ENCODE results near the gene OSBPL5.

OSBPL5 gene

GRCh38 chr11:3050386-3051195, 114.5 kb downstream of the OSBPL5 start:
- TF ChIP-seq CTCF (IDR thresholded peaks at IDR 0.05): no peak
- TF ChIP-seq ZFX (IDR thresholded peaks at IDR 0.05; ENCODE audit: borderline replicate concordance): no peak
- H3K27ac ChIP-seq: no peak overlapping the region

GRCh38 chr11:3049430-3050243, 115.5 kb downstream of the OSBPL5 start:
- no peak for TF ChIP-seq ZFX (IDR thresholded peaks at IDR 0.05; ENCODE audit: borderline replicate concordance)
- TF ChIP-seq CTCF (IDR thresholded peaks at IDR 0.05): no peak
- no peak overlapping the region for H3K27ac ChIP-seq

GRCh38 chr11:3047637-3048036, 117.5 kb downstream of the OSBPL5 start:
- no peak for TF ChIP-seq ZFX (IDR thresholded peaks at IDR 0.05; ENCODE audit: borderline replicate concordance)
- no peak for TF ChIP-seq CTCF (IDR thresholded peaks at IDR 0.05)
- H3K27ac ChIP-seq: no peak overlapping the region

- no peak for TF ChIP-seq ZFX (IDR thresholded peaks at IDR 0.05; ENCODE audit: borderline replicate concordance)
- no peak for TF ChIP-seq CTCF (IDR thresholded peaks at IDR 0.05)
- H3K27ac ChIP-seq: no peak overlapping the region
Observed at GRCh38 chr11:3046641-3047040, 118.5 kb downstream of the OSBPL5 start.

GRCh38 chr11:3046190-3046589, 118.9 kb downstream of the OSBPL5 start:
- TF ChIP-seq CTCF (IDR thresholded peaks at IDR 0.05) (peak; percentile 44), ZFX (IDR thresholded peaks at IDR 0.05; ENCODE audit: borderline replicate concordance) (no peak)
- no peak overlapping the region for H3K27ac ChIP-seq

- H3K27ac ChIP-seq: no peak overlapping the region
- TF ChIP-seq CTCF (IDR thresholded peaks at IDR 0.05): no peak
- no peak for TF ChIP-seq ZFX (IDR thresholded peaks at IDR 0.05; ENCODE audit: borderline replicate concordance)
Observed at GRCh38 chr11:3044915-3045314, 120.2 kb downstream of the OSBPL5 start.

GRCh38 chr11:3044004-3044403, 121.1 kb downstream of the OSBPL5 start:
- no peak overlapping the region for H3K27ac ChIP-seq

More at GRCh38 chr11:3044004-3044403, 121.1 kb downstream of the OSBPL5 start:
- TF ChIP-seq ZFX (IDR thresholded peaks at IDR 0.05; ENCODE audit: borderline replicate concordance) (no peak), CTCF (IDR thresholded peaks at IDR 0.05) (no peak)
